Gastroesophageal sphincter (tissue), 4 donors: ENCODE measurements around the gene HERC4. TPM values are rescaled to one million over a fixed set of nuclear protein-coding genes. Genes with fewer than 3 reads are reported as not detected.

Experiments
- ATAC-seq: fragments of 150-250 bp; one replicate; pipeline ENCODE4 v1.9.1; 2016; ENCODE audit warnings: mild to moderate bottlenecking, moderate library complexity
- H3K27ac ChIP-seq, 4 donors: fragments of 200-600 bp; sonication (generic) in 3 of 4; 1 replicate in 3 of 4; 2 replicates in 1 of 4; pipeline ENCODE4 v1.5.1; 2016 to 2019
- H3K27me3 ChIP-seq: fragments of 200-600 bp; sonication (generic); one replicate; pipeline ENCODE4 v1.5.1; 2019
- H3K36me3 ChIP-seq, 2 donors: fragments of 200-600 bp; sonication (generic); one replicate each; pipeline ENCODE4 v1.5.1; 2019; ENCODE audit warnings: control low read depth in 1 of 2
- H3K4me1 ChIP-seq, 3 donors: fragments of 200-600 bp; sonication (generic); 1 replicate in 2 of 3; 2 replicates in 1 of 3; pipeline ENCODE4 v1.5.1; 2016 to 2019; ENCODE audit warnings: control low read depth in 2 of 3
- H3K4me3 ChIP-seq, 2 donors: fragments of 200-600 bp; sonication (generic); one replicate each; pipeline ENCODE4 v1.5.1; 2019; ENCODE audit warnings: mild to moderate bottlenecking in 1 of 2, moderate library complexity in 1 of 2
- H3K9me3 ChIP-seq, 3 donors: fragments of 200-600 bp; sonication (generic); one replicate each; pipeline ENCODE4 v1.5.1; 2017 to 2019; ENCODE audit warnings: control low read depth in 2 of 3
- CTCF ChIP-seq, 4 experiments: fragments of 200-600 bp in 2 of 4; fragments of 450-650 bp in 2 of 4; sonication (generic) in 1 of 4; IDR thresholded peaks; one replicate each; pipeline ENCODE4 v1.5.1; 2017 to 2019; ENCODE audit warnings: antibody characterized with exemption in 4 of 4, mild to moderate bottlenecking in 2 of 4, moderate library complexity in 2 of 4
- EP300 ChIP-seq: sonication (generic); formaldehyde crosslinking; IDR thresholded peaks from one replicate; pipeline ENCODE4 v1.6.1; 2017; ENCODE audit warnings: antibody characterized with exemption, mild to moderate bottlenecking
- POLR2A ChIP-seq, 2 donors: fragments of 450-650 bp; IDR thresholded peaks; one replicate each; pipeline ENCODE4 v1.6.1; 2017; ENCODE audit warnings: antibody characterized with exemption in 2 of 2, mild to moderate bottlenecking in 2 of 2, moderate library complexity in 1 of 2
- POLR2AphosphoS5 ChIP-seq: sonication (generic); formaldehyde crosslinking; IDR thresholded peaks from one replicate; pipeline ENCODE4 v1.6.1; 2017; ENCODE audit warnings: antibody characterized with exemption
- WGBS, 2 donors: methylation state at CpG; one replicate each; pipeline ENCODE4 v1.1.5; 2018; ENCODE audit warnings: low coverage in 1 of 2; 5-methylcytosine and 5-hydroxymethylcytosine counted together
- total RNA-seq, 4 donors: library from RNA; depleted of rRNA; stranded (reverse); fragments of >200 nt; gene quantifications; one replicate each; pipeline ENCODE4 v1.1.0, GENCODE V29; 2016

HERC4 gene
- total RNA-seq, 4 donors from 2014 or later: 30.3 to 58.4 (median 43.0) TPM

- WGBS, 2 donors: 96% methylated on average over 8 of the region's 9 CpGs; no CpG with 5 or more reads in 1 of the 2 donors
- peaks cover 3 to 73% of the 10 kb centered on the region in 2 donors for H3K36me3 ChIP-seq
Observed at GRCh38 chr10:67935223-67935622, 139.9 kb downstream of the HERC4 start.

GRCh38 chr10:67934336-67934735 is 140.7 kb downstream of the HERC4 start:
- 79 to 88% methylated on average over 1 of the region's 1 CpG for WGBS, 2 donors
- H3K36me3 ChIP-seq: peaks cover 3 to 78% of the 10 kb centered on the region in 2 donors
- no peak overlapping the region for H3K4me3 ChIP-seq
- H3K9me3 ChIP-seq: no peaks in the 10 kb centered on the region
- no peaks in the 10 kb centered on the region for H3K4me1 ChIP-seq
- no peaks in the 10 kb centered on the region for H3K27me3 ChIP-seq
- no peak overlapping the region for H3K27ac ChIP-seq
- ATAC-seq: no peak
- no peak for TF ChIP-seq POLR2AphosphoS5
- TF ChIP-seq CTCF (IDR thresholded peaks at IDR 0.05): no peak
- no peak for TF ChIP-seq POLR2A (IDR thresholded peaks at IDR 0.05)
- no peak for TF ChIP-seq EP300

More at GRCh38 chr10:67935223-67935622, 139.9 kb downstream of the HERC4 start:
- no peaks in the 10 kb centered on the region for H3K4me1 ChIP-seq
- H3K9me3 ChIP-seq: no peaks in the 10 kb centered on the region
- H3K27me3 ChIP-seq: no peaks in the 10 kb centered on the region
- H3K27ac ChIP-seq: no peak overlapping the region
- H3K4me3 ChIP-seq: no peak overlapping the region
- ATAC-seq: no peak
- TF ChIP-seq CTCF (IDR thresholded peaks at IDR 0.05): no peak
- TF ChIP-seq EP300: no peak
- no peak for TF ChIP-seq POLR2A (IDR thresholded peaks at IDR 0.05)
- no peak for TF ChIP-seq POLR2AphosphoS5

DNA sequence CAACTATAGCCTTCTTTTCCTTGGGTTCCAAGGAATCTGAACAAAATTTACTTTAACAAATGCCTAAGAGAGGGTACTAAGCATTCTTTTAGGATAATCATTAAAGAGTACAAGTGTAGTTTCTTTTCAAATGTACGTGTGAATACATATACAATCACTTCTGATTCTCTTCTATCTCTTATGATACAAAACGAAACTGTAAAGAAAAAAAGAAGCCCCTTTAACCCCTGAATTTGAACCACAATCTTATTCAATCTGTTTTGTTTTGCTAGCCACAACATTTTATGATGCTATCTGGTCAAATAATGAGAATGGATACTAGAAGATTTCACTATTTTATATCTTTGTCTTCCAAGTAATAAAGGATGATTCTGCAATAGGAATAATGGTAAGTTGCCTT is 141.9 kb downstream of the HERC4 start:
- TF ChIP-seq EP300 (no peak), POLR2A (IDR thresholded peaks at IDR 0.05) (no peak), POLR2AphosphoS5 (no peak), CTCF (IDR thresholded peaks at IDR 0.05) (no peak)
- peaks cover 3 to 78% of the 10 kb centered on the region in 2 donors for H3K36me3 ChIP-seq
- no peak for ATAC-seq
- no peaks in the 10 kb centered on the region for H3K27me3 ChIP-seq
- H3K9me3 ChIP-seq: no peaks in the 10 kb centered on the region
- no peak overlapping the region for H3K4me3 ChIP-seq
- 83 to 95% methylated on average over 2 of the region's 2 CpGs for WGBS, 2 donors
- H3K27ac ChIP-seq: no peak overlapping the region
- H3K4me1 ChIP-seq: no peaks in the 10 kb centered on the region

GRCh38 chr10:67926951-67927350 is 148.1 kb downstream of the HERC4 start:
- Histone ChIP-seq H3K4me1 (no peaks in the 10 kb centered on the region), H3K4me3 (no peak overlapping the region), H3K9me3 (no peaks in the 10 kb centered on the region), H3K36me3 (peaks cover 0 to 96% of the 10 kb centered on the region in 2 donors), H3K27ac (no peak overlapping the region), H3K27me3 (no peaks in the 10 kb centered on the region)
- no peak for ATAC-seq
- TF ChIP-seq POLR2A (IDR thresholded peaks at IDR 0.05) (no peak), CTCF (IDR thresholded peaks at IDR 0.05) (no peak), POLR2AphosphoS5 (no peak), EP300 (no peak)
- 100% methylated on average over 1 of the region's 1 CpG; no CpG with 5 or more reads in 1 of the 2 donors for WGBS, 2 donors

DNA sequence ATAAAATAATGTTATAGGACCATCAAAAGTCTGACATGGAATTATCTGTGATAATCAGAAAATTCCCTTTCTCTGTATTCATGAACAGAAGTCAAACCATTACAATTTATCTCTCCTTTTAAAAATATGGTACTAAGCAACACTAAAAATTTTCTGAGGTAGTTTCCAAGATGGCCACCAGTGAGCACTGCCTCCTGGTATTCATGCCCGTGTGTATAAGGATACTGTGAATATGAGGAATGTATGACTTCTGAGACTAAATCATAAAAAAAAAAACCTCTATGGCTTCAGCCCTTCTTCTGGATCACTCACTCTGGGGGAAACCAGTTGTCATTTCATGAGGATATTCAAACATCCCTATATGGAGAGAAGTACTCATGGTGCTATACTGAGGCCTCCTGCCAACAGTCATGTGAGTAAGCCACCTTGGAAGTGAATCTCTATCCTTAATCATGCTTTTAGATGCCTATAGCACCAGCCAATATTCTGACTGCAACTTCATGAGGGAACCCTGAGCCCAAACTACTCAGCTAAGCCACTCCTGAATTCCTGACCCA is 149.6 kb downstream of the HERC4 start:
- no peak overlapping the region for H3K4me3 ChIP-seq
- 50% methylated on average over 1 of the region's 1 CpG; no CpG with 5 or more reads in 1 of the 2 donors for WGBS, 2 donors
- no peak overlapping the region for H3K27ac ChIP-seq
- no peaks in the 10 kb centered on the region for H3K4me1 ChIP-seq
- no peak for ATAC-seq
- no peaks in the 10 kb centered on the region for H3K9me3 ChIP-seq
- peaks cover 0 to 81% of the 10 kb centered on the region in 2 donors for H3K36me3 ChIP-seq
- TF ChIP-seq POLR2AphosphoS5: no peak
- no peak for TF ChIP-seq EP300
- TF ChIP-seq CTCF (IDR thresholded peaks at IDR 0.05): no peak
- TF ChIP-seq POLR2A (IDR thresholded peaks at IDR 0.05): no peak
- H3K27me3 ChIP-seq: no peaks in the 10 kb centered on the region
